PFSK-1 (cell line): ENCODE measurements around the gene ZDHHC15.

ENCODE experiments used
- POLR2AphosphoS5 ChIP-seq: IDR thresholded peaks from 2 replicates; pipeline ENCODE4 v1.6.1; 2012; ENCODE audit warnings: low read depth, mild to moderate bottlenecking, control low read depth, low read length, moderate library complexity
- SIN3A ChIP-seq: IDR thresholded peaks from 2 replicates; pipeline ENCODE4 v1.6.1; 2012; ENCODE audit warnings: mild to moderate bottlenecking, low read length, moderate library complexity, borderline replicate concordance; ENCODE audit not compliant: insufficient read depth
- TAF1 ChIP-seq: IDR thresholded peaks from 2 replicates; pipeline ENCODE4 v1.6.1; 2012; ENCODE audit warnings: low read length, control low read depth, borderline replicate concordance; ENCODE audit not compliant: insufficient read depth
- TF ChIP-seq, protein P1 (sequence below), 2 experiments: IDR thresholded peaks; 2 replicates each; pipeline versions ENCODE4 v1.6.1 to v1.8.0; 2011 to 2012; ENCODE audit warnings: low read depth in 2 of 2, low read length in 2 of 2, control low read depth in 1 of 2, inconsistent platforms in 1 of 2, mild to moderate bottlenecking in 1 of 2, moderate library complexity in 1 of 2; ENCODE audit not compliant: insufficient read depth in 1 of 2

DNA sequence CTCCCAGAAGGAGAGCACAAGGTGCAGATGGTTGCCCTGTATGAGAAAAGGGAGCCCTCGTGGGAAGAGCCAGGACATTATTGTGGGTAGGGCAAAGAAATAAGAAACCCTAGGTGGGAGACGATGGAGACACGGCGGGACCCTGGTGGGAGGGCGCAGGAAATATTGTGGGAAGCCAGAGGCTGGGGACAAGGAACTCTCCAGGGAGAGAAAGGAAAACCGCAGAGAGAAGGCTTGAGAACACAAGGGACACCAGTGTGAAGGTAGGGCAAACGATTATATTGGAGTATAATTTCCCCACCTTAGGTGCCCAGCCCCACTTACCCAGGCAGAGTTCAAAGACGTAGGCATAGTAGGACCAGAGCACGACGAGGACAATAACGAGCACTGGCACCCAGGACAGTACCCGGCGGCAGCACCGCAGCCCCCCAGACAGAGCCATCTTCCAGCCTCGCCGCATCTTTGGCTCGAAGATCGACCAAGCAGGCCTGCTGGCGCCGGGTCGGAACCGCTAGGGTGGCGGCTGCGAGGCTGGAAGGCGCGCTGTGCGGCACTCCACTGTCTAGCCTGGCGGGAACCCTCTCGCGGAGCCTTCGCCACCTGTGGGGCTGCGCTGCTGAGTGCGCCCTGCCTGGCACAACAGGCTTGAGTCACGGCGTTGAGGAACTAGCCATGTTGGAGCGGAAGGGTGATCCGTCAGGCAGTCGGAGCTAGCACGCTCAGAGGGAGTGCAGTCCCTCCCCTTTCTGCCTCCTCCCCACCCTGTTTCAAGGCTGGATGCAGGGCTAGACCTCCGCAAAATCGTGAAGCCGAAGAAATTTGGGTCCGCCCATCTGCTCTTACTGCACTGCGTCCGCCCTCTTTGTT lies at the start of gene ZDHHC15:
- TF ChIP-seq, protein P1, sequence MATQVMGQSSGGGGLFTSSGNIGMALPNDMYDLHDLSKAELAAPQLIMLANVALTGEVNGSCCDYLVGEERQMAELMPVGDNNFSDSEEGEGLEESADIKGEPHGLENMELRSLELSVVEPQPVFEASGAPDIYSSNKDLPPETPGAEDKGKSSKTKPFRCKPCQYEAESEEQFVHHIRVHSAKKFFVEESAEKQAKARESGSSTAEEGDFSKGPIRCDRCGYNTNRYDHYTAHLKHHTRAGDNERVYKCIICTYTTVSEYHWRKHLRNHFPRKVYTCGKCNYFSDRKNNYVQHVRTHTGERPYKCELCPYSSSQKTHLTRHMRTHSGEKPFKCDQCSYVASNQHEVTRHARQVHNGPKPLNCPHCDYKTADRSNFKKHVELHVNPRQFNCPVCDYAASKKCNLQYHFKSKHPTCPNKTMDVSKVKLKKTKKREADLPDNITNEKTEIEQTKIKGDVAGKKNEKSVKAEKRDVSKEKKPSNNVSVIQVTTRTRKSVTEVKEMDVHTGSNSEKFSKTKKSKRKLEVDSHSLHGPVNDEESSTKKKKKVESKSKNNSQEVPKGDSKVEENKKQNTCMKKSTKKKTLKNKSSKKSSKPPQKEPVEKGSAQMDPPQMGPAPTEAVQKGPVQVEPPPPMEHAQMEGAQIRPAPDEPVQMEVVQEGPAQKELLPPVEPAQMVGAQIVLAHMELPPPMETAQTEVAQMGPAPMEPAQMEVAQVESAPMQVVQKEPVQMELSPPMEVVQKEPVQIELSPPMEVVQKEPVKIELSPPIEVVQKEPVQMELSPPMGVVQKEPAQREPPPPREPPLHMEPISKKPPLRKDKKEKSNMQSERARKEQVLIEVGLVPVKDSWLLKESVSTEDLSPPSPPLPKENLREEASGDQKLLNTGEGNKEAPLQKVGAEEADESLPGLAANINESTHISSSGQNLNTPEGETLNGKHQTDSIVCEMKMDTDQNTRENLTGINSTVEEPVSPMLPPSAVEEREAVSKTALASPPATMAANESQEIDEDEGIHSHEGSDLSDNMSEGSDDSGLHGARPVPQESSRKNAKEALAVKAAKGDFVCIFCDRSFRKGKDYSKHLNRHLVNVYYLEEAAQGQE (IDR thresholded peaks at IDR 0.05; ENCODE audit: insufficient read depth in 1 of 2, low read depth in 2 of 2, low read length in 2 of 2), result no peak
- no peak for TF ChIP-seq POLR2AphosphoS5
- TF ChIP-seq TAF1, result no peak
- TF ChIP-seq SIN3A, result no peak
